ENCODE results near the gene RPS6KB2. TPM values are rescaled to one million over a fixed set of nuclear protein-coding genes. Genes with fewer than 3 reads are reported as not detected.
"Not testable (repeated sequence)": the region's sequence is repeated elsewhere in the genome, so short reads cannot be mapped to it uniquely, and the experiment has no call there.

RPS6KB2 gene
- total and polyA plus RNA-seq, 12 donors, result 16.3 to 46.3 (median 23.2) TPM

DNA sequence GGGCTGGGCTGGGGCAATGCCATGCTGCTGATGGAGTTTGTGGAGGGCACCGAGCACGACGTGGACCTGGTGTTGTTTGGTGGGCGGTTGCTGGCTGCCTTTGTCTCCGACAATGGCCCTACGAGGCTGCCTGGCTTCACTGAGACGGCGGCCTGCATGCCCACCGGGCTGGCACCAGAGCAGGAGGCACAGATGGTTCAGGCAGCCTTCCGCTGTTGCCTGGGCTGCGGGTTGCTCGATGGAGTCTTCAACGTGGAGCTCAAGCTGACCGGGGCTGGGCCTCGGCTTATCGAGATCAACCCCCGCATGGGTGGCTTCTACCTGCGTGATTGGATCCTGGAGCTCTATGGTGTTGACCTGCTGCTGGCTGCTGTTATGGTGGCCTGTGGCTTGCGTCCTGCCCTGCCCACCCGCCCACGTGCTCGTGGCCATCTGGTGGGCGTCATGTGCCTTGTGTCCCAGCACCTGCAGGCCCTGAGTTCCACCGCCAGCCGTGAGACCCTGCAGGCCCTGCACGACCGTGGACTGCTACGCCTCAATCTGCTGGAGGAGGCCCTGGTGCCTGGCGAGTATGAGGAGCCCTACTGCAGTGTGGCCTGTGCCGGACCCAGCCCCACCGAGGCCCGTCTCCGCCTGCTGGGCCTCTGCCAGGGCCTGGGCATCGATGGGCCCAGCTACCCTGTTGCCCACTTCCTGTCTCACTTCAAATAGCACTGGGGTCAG, 4.2 kb upstream of the RPS6KB2 start:
- intact Hi-C loops (cut with DNase I), result loop anchor here in 1 of 10 donors (10.0 kb wide), 1 partner anchor 69 kb away; the partner anchor contains the start of gene POLD4
- Histone ChIP-seq H3K36me3 (no peaks in the 10 kb centered on the region), H3K27ac (no peak overlapping the region), H3K27me3 (no peaks in the 10 kb centered on the region), H3K4me1 (peaks cover 12 to 33% (median 26%) of the 10 kb centered on the region in 9 donors), H3K9me3 (no peaks in the 10 kb centered on the region), H3K4me3 (no peak overlapping the region)
- WGBS, 2 donors, result 88% methylated on average over 34 of the region's 34 CpGs
- ATAC-seq (no peak), DNase-seq (no peak)
- TF ChIP-seq, protein P1, sequence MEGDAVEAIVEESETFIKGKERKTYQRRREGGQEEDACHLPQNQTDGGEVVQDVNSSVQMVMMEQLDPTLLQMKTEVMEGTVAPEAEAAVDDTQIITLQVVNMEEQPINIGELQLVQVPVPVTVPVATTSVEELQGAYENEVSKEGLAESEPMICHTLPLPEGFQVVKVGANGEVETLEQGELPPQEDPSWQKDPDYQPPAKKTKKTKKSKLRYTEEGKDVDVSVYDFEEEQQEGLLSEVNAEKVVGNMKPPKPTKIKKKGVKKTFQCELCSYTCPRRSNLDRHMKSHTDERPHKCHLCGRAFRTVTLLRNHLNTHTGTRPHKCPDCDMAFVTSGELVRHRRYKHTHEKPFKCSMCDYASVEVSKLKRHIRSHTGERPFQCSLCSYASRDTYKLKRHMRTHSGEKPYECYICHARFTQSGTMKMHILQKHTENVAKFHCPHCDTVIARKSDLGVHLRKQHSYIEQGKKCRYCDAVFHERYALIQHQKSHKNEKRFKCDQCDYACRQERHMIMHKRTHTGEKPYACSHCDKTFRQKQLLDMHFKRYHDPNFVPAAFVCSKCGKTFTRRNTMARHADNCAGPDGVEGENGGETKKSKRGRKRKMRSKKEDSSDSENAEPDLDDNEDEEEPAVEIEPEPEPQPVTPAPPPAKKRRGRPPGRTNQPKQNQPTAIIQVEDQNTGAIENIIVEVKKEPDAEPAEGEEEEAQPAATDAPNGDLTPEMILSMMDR (IDR thresholded peaks at IDR 0.05), result no peak

DNA sequence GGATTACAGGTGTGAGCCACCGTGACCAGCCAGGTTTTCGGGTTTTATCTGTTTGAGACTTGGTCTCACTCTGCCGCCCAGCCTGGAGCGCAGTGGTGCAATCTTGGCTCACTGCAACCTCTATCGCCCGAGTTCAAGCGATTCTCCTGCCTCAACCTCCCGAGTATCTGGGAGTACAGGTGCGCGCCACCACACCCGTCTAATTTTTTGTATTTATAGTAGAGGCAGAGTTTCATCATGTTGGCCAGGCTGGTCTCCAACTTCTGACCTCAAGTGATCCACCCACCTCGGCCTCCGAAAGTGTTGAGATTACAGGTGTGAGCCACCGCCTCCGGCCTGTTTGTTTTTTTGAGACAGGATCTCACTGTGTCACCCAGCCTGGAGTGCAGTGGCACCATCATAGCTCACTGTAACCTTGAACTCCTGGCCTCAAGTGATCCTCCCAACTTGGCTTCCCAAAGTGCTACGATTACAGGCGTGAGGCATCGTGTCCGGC, 882 bp upstream of the RPS6KB2 start:
- Histone ChIP-seq H3K4me1 (peaks cover 0 to 27% (median 20%) of the 10 kb centered on the region in 9 donors), H3K4me3 (peak overlapping the region; percentile 59 to 95 (median 86)), H3K36me3 (peaks cover 0 to 31% (median 3%) of the 10 kb centered on the region in 9 donors), H3K27ac (peak overlapping the region in 9 of 10 donors; percentile 85 to 96 (median 94))
- ATAC-seq, result peak in 2 of 8 donors; percentile 0 to 6
- DNase-seq, H3K27me3 ChIP-seq, H3K9me3 ChIP-seq: not testable (repeated sequence)
- 80% methylated on average over 19 of the region's 19 CpGs for WGBS, 2 donors
- intact Hi-C loops (cut with DNase I), result loop anchor here in 2 of 10 donors (5.0 to 10.0 kb wide), 2 partner anchors 40 to 73 kb away; partner anchors contain the start of genes TMEM134 (in 2 of the 2) and POLD4 (in 1 of the 2)

DNA sequence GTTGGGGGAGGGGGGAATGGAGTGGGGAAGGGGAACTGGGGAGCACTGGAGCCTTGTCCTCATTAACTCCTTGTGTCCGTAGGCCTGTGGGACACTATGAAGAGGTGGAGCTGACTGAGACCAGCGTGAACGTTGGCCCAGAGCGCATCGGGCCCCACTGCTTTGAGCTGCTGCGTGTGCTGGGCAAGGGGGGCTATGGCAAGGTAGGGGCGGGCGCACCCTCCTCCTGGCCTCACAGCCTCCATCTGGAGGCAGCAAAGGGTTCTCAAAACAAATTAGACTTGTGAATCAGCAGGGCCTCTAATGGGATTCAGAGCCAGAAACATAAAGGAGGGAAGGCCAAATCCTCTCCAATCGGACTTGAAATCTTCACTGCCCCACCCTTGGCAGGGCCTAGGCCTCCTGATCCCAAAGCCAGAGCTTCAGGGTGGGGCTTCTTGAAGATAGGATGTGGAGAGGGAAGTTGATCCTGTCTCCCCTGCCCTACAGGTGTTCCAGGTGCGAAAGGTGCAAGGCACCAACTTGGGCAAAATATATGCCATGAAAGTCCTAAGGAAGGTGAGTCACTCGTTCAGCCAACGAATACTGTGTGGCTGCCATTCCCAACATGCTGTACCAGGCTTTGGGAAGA, 859 bp downstream of the RPS6KB2 start:
- Histone ChIP-seq H3K4me1 (peaks cover 0 to 27% (median 20%) of the 10 kb centered on the region in 9 donors), H3K36me3 (peaks cover 0 to 49% (median 18%) of the 10 kb centered on the region in 9 donors), H3K27me3 (no peaks in the 10 kb centered on the region), H3K4me3 (peak overlapping the region; percentile 59 to 95 (median 86)), H3K27ac (peak overlapping the region in 9 of 10 donors; percentile 85 to 96 (median 94)), H3K9me3 (no peaks in the 10 kb centered on the region)
- ATAC-seq (no peak), DNase-seq (no peak)
- TF ChIP-seq, protein P1 (IDR thresholded peaks at IDR 0.05), result no peak
- intact Hi-C loops (cut with DNase I), result loop anchor here in 2 of 10 donors (5.0 to 10.0 kb wide), 2 partner anchors 38 to 74 kb away; partner anchors contain the start of genes TMEM134 (in 2 of the 2) and POLD4 (in 1 of the 2)
- WGBS, 2 donors, result 52 to 53% methylated on average over 12 of the region's 12 CpGs

DNA sequence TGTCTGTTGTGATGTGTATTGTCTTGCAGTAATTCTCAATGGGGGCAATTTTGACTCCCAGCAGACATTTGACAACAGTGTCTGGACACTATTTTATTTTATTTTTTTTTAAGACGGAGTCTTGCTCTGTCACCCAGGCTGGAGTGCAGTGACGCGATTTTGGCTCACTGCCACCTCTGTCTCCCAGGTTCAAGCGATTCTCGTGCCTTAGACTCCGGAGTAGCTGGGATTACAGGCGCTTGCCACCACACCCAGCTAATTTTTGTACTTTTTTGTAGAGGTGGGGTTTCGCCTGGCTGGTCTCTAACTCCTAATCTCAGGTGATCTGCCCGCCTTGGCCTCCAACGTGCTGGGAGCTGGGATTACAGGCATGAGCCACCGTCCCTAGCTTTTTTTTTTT, 1.4 kb downstream of the RPS6KB2 start:
- no peak overlapping the region for H3K27ac ChIP-seq
- no peak for ATAC-seq
- H3K9me3 ChIP-seq, result no peaks in the 10 kb centered on the region
- no peaks in the 10 kb centered on the region for H3K27me3 ChIP-seq
- TF ChIP-seq, protein P1 (IDR thresholded peaks at IDR 0.05), result no peak
- intact Hi-C loops (cut with DNase I), result loop anchor here in 2 of 10 donors (5.0 to 10.0 kb wide), 2 partner anchors 38 to 75 kb away; partner anchors contain the start of genes TMEM134 (in 2 of the 2) and POLD4 (in 1 of the 2)
- WGBS, 2 donors, result 76 to 77% methylated on average over 11 of the region's 11 CpGs
- H3K4me3 ChIP-seq, result peak overlapping the region in 3 of 10 donors; percentile 68 to 91 (median 79)
- H3K36me3 ChIP-seq, result peaks cover 0 to 54% (median 24%) of the 10 kb centered on the region in 9 donors
- peaks cover 0 to 27% (median 20%) of the 10 kb centered on the region in 9 donors for H3K4me1 ChIP-seq
- no peak for DNase-seq

Measured in heart right ventricle (tissue), 16 donors.